PC-3 (cell line): ENCODE measurements around the gene RNF113B. TPM values are rescaled to one million over a fixed set of nuclear protein-coding genes. Genes with fewer than 3 reads are reported as not detected.
A peak's percentile ranks its signal among the peaks of the same experiment; 100 is the strongest.

Source experiments
- ATAC-seq: fragments of 200-7000 bp; cut with Tn5 transposase; 2 replicates; pipeline ENCODE4 v1.9.1; 2020; ENCODE audit warnings: mild to moderate bottlenecking, moderate library complexity
- BruUV-seq: library from RNA; stranded (reverse); fragments of 400-500 nt; replicated peaks from 2 replicates; lab custom pipeline; 2021; lab: Mats Ljungman, UMichigan
- CTCF ChIA-PET: fragments of 300-600 bp; sonication (Branson Sonifier 250); formaldehyde crosslinking; loops from one replicate; lab custom pipeline; 2022; ENCODE audit warnings: antibody characterized with exemption; lab: Charles Lee
- POLR2A ChIA-PET: fragments of 300-600 bp; sonication (Branson Sonifier 250); formaldehyde crosslinking; loops from one replicate; lab custom pipeline; 2022; ENCODE audit warnings: antibody characterized with exemption; ENCODE audit not compliant: unreplicated experiment; lab: Charles Lee
- DNase-seq: peaks from one replicate; pipeline ENCODE4 v3.0.0-alpha.2; 2015
- H2AFZ ChIP-seq: fragments of 300-600 bp; sonication (generic); 2 replicates; pipeline ENCODE4 v1.6.0; 2016; ENCODE audit warnings: antibody characterized with exemption, low read length
- H3F3A ChIP-seq: fragments of 300-600 bp; sonication (generic); one replicate; pipeline ENCODE4 v1.6.0; 2017; ENCODE audit warnings: antibody characterized with exemption, low read length, control low read depth, mild to moderate bottlenecking; ENCODE audit not compliant: unreplicated experiment
- H3K27ac ChIP-seq: fragments of 300-600 bp; sonication (generic); 2 replicates; pipeline ENCODE4 v1.5.1; 2016; ENCODE audit warnings: mild to moderate bottlenecking, low read length
- H3K27me3 ChIP-seq: fragments of 300-600 bp; sonication (generic); 2 replicates; pipeline ENCODE4 v1.6.1; 2016; ENCODE audit warnings: low read length, mixed read lengths
- H3K36me3 ChIP-seq: fragments of 300-600 bp; sonication (generic); 2 replicates; pipeline ENCODE4 v1.6.1; 2016; ENCODE audit warnings: low read depth, mixed run types, low read length, mixed read lengths
- H3K4me1 ChIP-seq: fragments of 300-600 bp; sonication (generic); 2 replicates; pipeline ENCODE4 v1.5.1; 2016; ENCODE audit warnings: low read length; ENCODE audit not compliant: insufficient read depth
- H3K4me2 ChIP-seq: fragments of 300-600 bp; sonication (generic); 2 replicates; pipeline ENCODE4 v1.6.0; 2016; ENCODE audit warnings: low read length
- H3K4me3 ChIP-seq: fragments of 300-600 bp; sonication (generic); 2 replicates; pipeline ENCODE4 v1.5.1; 2016; ENCODE audit warnings: mild to moderate bottlenecking, low read length, mixed read lengths
- H3K79me2 ChIP-seq: fragments of 300-600 bp; sonication (generic); 2 replicates; pipeline ENCODE4 v1.6.1; 2017; ENCODE audit warnings: low read length, mixed read lengths
- H3K9ac ChIP-seq: fragments of 300-600 bp; sonication (generic); 2 replicates; pipeline ENCODE4 v1.6.0; 2016; ENCODE audit warnings: mild to moderate bottlenecking, low read length
- H3K9me2 ChIP-seq: fragments of 300-600 bp; sonication (generic); replicated peaks from 2 replicates; pipeline ENCODE4 v1.6.1; 2016; ENCODE audit warnings: mixed run types, low read length, mixed read lengths
- H3K9me3 ChIP-seq: fragments of 300-600 bp; sonication (generic); 2 replicates; pipeline ENCODE4 v1.6.1; 2016; ENCODE audit warnings: low read length, mixed read lengths
- H4K20me1 ChIP-seq: fragments of 300-600 bp; sonication (generic); 2 replicates; pipeline ENCODE4 v1.6.1; 2016; ENCODE audit warnings: low read length, mixed read lengths
- EZH2 ChIP-seq: fragments of 300-600 bp; sonication (generic); IDR thresholded peaks from one replicate; pipeline ENCODE4 v1.6.1; 2017; ENCODE audit warnings: antibody characterized with exemption, mild to moderate bottlenecking, low read length; ENCODE audit not compliant: unreplicated experiment
- EZH2phosphoT487 ChIP-seq: fragments of 300-600 bp; sonication (generic); IDR thresholded peaks from 2 replicates; pipeline ENCODE4 v1.6.1; 2018; ENCODE audit warnings: mild to moderate bottlenecking, antibody characterized with exemption, low read length, borderline replicate concordance
- intact Hi-C: fragments of 100-400 bp; cut with micrococcal nuclease; formaldehyde crosslinking; loops from 2 replicates; pipeline ENCODE4 v1.9.0; 2023
- total RNA-seq: library from RNA; depleted of rRNA; stranded (reverse); fragments of >200 nt; gene quantifications from 2 replicates; pipeline ENCODE4 v1.2.3, GENCODE V29; 2014
- TF ChIP-seq, protein P1 (sequence below): fragments of 300-600 bp; sonication (generic); conservative IDR thresholded peaks from 2 replicates; pipeline ENCODE4 v1.5.1; 2017; ENCODE audit warnings: antibody characterized with exemption, low read depth, mild to moderate bottlenecking, low read length

RNF113B gene
- total RNA-seq, 1 experiment from 2014 or later: not detected

DNA sequence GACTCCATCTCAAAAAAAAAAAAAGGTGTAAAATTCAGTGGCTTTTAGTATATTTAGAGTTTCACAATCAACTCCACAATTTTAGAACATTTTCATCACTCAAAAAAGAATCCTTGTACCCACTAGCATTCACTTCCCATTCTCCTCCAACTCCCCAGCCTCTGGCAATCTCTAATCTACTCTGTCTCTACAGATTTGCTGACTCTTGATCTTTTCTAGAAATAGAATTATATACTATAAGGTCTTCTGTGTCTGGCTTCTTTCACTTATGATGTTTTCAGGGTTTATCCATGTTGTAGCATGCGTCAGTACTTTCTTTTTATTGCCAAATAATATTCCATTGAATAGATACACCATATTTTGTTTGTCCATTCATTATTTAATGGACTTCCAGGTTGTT lies 42.2 kb downstream of the RNF113B start:
- CTCF ChIA-PET: no interaction called here
- Histone ChIP-seq H3K36me3 (no peaks in the 10 kb centered on the region), H3K9me3 (no peaks in the 10 kb centered on the region), H3F3A (no peaks in the 10 kb centered on the region), H3K79me2 (no peaks in the 10 kb centered on the region), H2AFZ (no peak overlapping the region), H3K4me3 (no peak overlapping the region), H3K27me3 (no peaks in the 10 kb centered on the region), H3K4me1 (no peaks in the 10 kb centered on the region), H3K4me2 (no peak overlapping the region), H3K9ac (no peak overlapping the region), H4K20me1 (no peaks in the 10 kb centered on the region), H3K9me2 (no peaks in the 10 kb centered on the region), H3K27ac (no peak overlapping the region)
- DNase-seq: no peak
- no peak for TF ChIP-seq EZH2phosphoT487
- TF ChIP-seq, protein P1, sequence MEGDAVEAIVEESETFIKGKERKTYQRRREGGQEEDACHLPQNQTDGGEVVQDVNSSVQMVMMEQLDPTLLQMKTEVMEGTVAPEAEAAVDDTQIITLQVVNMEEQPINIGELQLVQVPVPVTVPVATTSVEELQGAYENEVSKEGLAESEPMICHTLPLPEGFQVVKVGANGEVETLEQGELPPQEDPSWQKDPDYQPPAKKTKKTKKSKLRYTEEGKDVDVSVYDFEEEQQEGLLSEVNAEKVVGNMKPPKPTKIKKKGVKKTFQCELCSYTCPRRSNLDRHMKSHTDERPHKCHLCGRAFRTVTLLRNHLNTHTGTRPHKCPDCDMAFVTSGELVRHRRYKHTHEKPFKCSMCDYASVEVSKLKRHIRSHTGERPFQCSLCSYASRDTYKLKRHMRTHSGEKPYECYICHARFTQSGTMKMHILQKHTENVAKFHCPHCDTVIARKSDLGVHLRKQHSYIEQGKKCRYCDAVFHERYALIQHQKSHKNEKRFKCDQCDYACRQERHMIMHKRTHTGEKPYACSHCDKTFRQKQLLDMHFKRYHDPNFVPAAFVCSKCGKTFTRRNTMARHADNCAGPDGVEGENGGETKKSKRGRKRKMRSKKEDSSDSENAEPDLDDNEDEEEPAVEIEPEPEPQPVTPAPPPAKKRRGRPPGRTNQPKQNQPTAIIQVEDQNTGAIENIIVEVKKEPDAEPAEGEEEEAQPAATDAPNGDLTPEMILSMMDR: no peak
- no peak for TF ChIP-seq EZH2
- ATAC-seq: no peak
- intact Hi-C loops: no loop called here
- POLR2A ChIA-PET: no interaction called here
- no TSS peak for BruUV-seq

DNA sequence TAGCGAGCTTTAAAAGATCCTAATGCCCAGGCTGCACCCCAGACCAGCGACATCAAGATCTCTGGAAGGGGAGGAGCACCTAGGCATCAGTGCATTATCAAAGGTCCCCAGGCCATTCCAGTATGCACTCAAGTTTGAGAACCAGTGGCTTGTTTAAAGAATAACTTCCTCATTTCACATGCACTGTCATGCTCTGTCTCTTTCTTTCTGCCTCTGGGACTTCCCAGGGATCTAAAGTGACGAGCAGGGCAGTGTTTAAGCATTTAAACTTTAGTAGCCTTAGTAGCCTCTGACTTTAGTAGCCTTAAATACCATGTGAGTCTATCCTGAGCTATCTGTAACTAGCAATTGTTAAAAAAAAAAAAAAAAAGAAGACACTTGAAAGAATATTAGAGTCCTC lies 43.1 kb downstream of the RNF113B start:
- TF ChIP-seq, protein P1: no peak
- TF ChIP-seq EZH2: no peak
- TF ChIP-seq EZH2phosphoT487: no peak
- no peaks in the 10 kb centered on the region for H3K27me3 ChIP-seq
- no peak overlapping the region for H3K4me2 ChIP-seq
- no peaks in the 10 kb centered on the region for H4K20me1 ChIP-seq
- no peak overlapping the region for H3K4me3 ChIP-seq
- no peaks in the 10 kb centered on the region for H3F3A ChIP-seq
- ATAC-seq (no peak), DNase-seq (no peak)
- H3K36me3 ChIP-seq: no peaks in the 10 kb centered on the region
- H3K9me2 ChIP-seq: no peaks in the 10 kb centered on the region
- no peak overlapping the region for H2AFZ ChIP-seq
- H3K27ac ChIP-seq: no peak overlapping the region
- no peaks in the 10 kb centered on the region for H3K4me1 ChIP-seq
- H3K79me2 ChIP-seq: no peaks in the 10 kb centered on the region
- no peak overlapping the region for H3K9ac ChIP-seq
- ChIA-PET POLR2A (no interaction called here), CTCF (no interaction called here)
- H3K9me3 ChIP-seq: no peaks in the 10 kb centered on the region
- no TSS peak for BruUV-seq
- intact Hi-C loops: no loop called here

DNA sequence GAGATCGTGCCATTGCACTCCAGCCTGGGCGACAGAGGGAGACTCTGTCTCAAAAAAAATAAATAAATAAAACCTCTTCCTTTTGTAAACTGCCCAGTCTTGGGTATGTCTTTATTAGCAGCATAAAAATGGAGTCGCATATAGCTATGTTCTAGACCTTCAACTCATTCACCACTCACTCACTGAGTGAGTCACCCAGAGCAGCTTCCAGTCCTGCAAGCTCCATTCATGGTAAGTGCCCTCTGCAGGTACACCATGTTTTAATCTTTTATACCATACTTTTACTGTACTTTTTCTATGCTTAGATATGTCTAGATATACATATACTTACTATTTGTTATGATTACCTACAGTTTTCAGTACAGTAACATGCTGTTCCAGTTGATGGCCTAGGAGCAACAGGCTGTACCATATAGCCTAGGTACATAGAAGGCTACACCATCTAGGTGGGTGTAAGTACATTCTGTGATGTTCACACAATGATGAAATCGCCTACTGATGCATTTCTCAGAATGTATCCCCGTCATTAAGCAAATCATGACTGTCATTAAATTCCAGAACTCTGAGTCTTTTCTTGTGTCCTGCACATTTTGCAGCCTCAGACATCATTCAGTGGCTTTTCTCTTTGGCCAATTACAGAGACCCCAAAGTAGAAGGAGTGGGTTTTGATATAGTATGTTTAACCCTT lies 47.9 kb downstream of the RNF113B start:
- Histone ChIP-seq H4K20me1 (no peaks in the 10 kb centered on the region), H3K36me3 (no peaks in the 10 kb centered on the region), H3K9me2 (no peaks in the 10 kb centered on the region), H3K4me2 (no peak overlapping the region), H3K79me2 (no peaks in the 10 kb centered on the region), H3K9me3 (no peaks in the 10 kb centered on the region), H3F3A (no peaks in the 10 kb centered on the region), H3K27ac (no peak overlapping the region), H2AFZ (no peak overlapping the region), H3K9ac (no peak overlapping the region), H3K4me1 (no peaks in the 10 kb centered on the region), H3K27me3 (no peaks in the 10 kb centered on the region), H3K4me3 (no peak overlapping the region)
- peak; percentile 35 for DNase-seq
- peak; percentile 58 for ATAC-seq
- intact Hi-C loops: no loop called here
- BruUV-seq: no TSS peak
- ChIA-PET CTCF (interaction anchor here (1.0 kb wide), 1 partner anchor 95 kb away, joined by 4 read pairs; no protein-coding TSS in a partner anchor), POLR2A (no interaction called here)
- TF ChIP-seq EZH2phosphoT487 (no peak), EZH2 (no peak)
- TF ChIP-seq, protein P1: peak; percentile 23; the same call in 1 of the 2 replicates
